Measurements from ENCODE around the gene PRKCA. TPM values are rescaled to one million over a fixed set of nuclear protein-coding genes. Genes with fewer than 3 reads are reported as not detected.

PRKCA gene
- total RNA-seq, 1 experiment from 2014 or later: 22.6 TPM

DNA sequence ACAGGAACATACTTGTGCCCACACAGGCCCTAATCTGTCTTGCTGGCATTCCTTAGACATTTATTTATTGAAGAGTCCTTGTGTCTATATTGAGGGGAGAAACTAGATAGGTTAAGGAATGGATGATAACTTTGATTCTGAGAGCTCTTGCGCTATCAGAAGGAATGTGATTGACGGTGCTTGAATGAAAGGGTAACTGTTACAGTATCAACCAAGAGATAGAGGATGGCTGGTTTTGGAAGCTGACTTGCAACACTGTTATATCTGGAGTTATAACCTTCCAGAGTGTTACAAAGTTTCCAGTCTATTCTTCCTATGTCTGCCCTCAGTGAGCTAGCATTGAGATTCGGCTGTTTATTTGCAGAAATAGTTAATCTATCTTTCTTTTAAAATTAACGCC, 36.5 kb downstream of the PRKCA start:
- ChIA-PET POLR2A (ENCODE audit: unreplicated experiment) (no interaction called here), CTCF (no interaction called here)

DNA sequence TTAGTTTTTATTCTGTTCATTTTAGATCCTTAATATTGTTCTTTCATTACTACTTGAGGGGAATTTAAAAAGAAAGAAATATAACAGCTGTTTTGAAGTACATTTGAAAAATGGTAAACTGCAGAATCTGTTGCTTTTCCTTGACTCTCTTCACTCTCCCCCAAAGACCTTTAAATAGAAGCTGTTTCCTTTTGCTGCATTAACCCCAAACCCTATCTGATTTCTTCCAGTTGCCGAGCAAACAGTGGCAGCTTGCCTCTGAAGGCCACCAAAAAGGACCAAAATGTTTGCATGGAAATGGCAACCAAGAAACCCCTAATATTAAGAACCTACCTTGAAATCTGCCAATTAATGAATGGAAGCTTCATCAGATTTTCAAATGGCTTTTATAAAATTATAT, 37.1 kb downstream of the PRKCA start:
- BruUV-seq (replicated peaks): no TSS peak
- POLR2A ChIA-PET (ENCODE audit: unreplicated experiment): no interaction called here
- DNase-seq (no peak), ATAC-seq (no peak)
- H3K27ac ChIP-seq (ENCODE audit: low read length): no peak overlapping the region
- H3K4me1 ChIP-seq (ENCODE audit: insufficient read depth, low read length): peaks cover 15% of the 10 kb centered on the region
- H2AFZ ChIP-seq (ENCODE audit: low read length): no peak overlapping the region
- CTCF ChIA-PET: no interaction called here
- TF ChIP-seq, protein P1, sequence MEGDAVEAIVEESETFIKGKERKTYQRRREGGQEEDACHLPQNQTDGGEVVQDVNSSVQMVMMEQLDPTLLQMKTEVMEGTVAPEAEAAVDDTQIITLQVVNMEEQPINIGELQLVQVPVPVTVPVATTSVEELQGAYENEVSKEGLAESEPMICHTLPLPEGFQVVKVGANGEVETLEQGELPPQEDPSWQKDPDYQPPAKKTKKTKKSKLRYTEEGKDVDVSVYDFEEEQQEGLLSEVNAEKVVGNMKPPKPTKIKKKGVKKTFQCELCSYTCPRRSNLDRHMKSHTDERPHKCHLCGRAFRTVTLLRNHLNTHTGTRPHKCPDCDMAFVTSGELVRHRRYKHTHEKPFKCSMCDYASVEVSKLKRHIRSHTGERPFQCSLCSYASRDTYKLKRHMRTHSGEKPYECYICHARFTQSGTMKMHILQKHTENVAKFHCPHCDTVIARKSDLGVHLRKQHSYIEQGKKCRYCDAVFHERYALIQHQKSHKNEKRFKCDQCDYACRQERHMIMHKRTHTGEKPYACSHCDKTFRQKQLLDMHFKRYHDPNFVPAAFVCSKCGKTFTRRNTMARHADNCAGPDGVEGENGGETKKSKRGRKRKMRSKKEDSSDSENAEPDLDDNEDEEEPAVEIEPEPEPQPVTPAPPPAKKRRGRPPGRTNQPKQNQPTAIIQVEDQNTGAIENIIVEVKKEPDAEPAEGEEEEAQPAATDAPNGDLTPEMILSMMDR (conservative IDR thresholded peaks at IDR 0.05; ENCODE audit: low read depth, low read length): no peak
- TF ChIP-seq EZH2 (IDR thresholded peaks at IDR 0.05; ENCODE audit: low read length, unreplicated experiment): no peak
- no peak for TF ChIP-seq EZH2phosphoT487 (IDR thresholded peaks at IDR 0.05; ENCODE audit: borderline replicate concordance, low read length)
- H3K4me3 ChIP-seq (ENCODE audit: low read length): no peak overlapping the region
- H3K36me3 ChIP-seq (ENCODE audit: low read depth, low read length): no peaks in the 10 kb centered on the region
- no peaks in the 10 kb centered on the region for H4K20me1 ChIP-seq (ENCODE audit: low read length)
- H3F3A ChIP-seq (ENCODE audit: low read length, unreplicated experiment): no peaks in the 10 kb centered on the region
- H3K9me3 ChIP-seq (ENCODE audit: low read length): no peaks in the 10 kb centered on the region
- H3K4me2 ChIP-seq (ENCODE audit: low read length): no peak overlapping the region
- H3K79me2 ChIP-seq (ENCODE audit: low read length): peaks cover 70% of the 10 kb centered on the region
- H3K27me3 ChIP-seq (ENCODE audit: low read length): no peaks in the 10 kb centered on the region
- H3K9me2 ChIP-seq (replicated peaks; ENCODE audit: low read length): no peaks in the 10 kb centered on the region
- intact Hi-C loops (cut with micrococcal nuclease): no loop called here
- no peak overlapping the region for H3K9ac ChIP-seq (ENCODE audit: low read length)

More for the DNA sequence above, 36.5 kb downstream of the PRKCA start:
- TF ChIP-seq EZH2 (IDR thresholded peaks at IDR 0.05; ENCODE audit: low read length, unreplicated experiment): no peak
- TF ChIP-seq, protein P1 (conservative IDR thresholded peaks at IDR 0.05; ENCODE audit: low read depth, low read length): no peak
- TF ChIP-seq EZH2phosphoT487 (IDR thresholded peaks at IDR 0.05; ENCODE audit: borderline replicate concordance, low read length): no peak
- Histone ChIP-seq H3K79me2 (ENCODE audit: low read length) (peaks cover 67% of the 10 kb centered on the region), H3K27me3 (ENCODE audit: low read length) (no peaks in the 10 kb centered on the region), H3K9me3 (ENCODE audit: low read length) (no peaks in the 10 kb centered on the region), H4K20me1 (ENCODE audit: low read length) (no peaks in the 10 kb centered on the region), H3F3A (ENCODE audit: low read length, unreplicated experiment) (no peaks in the 10 kb centered on the region), H2AFZ (ENCODE audit: low read length) (no peak overlapping the region), H3K4me3 (ENCODE audit: low read length) (no peak overlapping the region), H3K9ac (ENCODE audit: low read length) (no peak overlapping the region), H3K9me2 (replicated peaks; ENCODE audit: low read length) (no peaks in the 10 kb centered on the region), H3K36me3 (ENCODE audit: low read depth, low read length) (no peaks in the 10 kb centered on the region), H3K4me2 (ENCODE audit: low read length) (no peak overlapping the region), H3K27ac (ENCODE audit: low read length) (no peak overlapping the region), H3K4me1 (ENCODE audit: insufficient read depth, low read length) (peaks cover 10% of the 10 kb centered on the region)
- ATAC-seq (no peak), DNase-seq (no peak)
- intact Hi-C loops (cut with micrococcal nuclease): no loop called here
- BruUV-seq (replicated peaks): no TSS peak

- H3K4me2 ChIP-seq (ENCODE audit: low read length): no peak overlapping the region
- ATAC-seq (no peak), DNase-seq (no peak)
- no peaks in the 10 kb centered on the region for H3F3A ChIP-seq (ENCODE audit: low read length, unreplicated experiment)
- CTCF ChIA-PET: no interaction called here
- H3K4me3 ChIP-seq (ENCODE audit: low read length): no peak overlapping the region
- peaks cover 70% of the 10 kb centered on the region for H3K79me2 ChIP-seq (ENCODE audit: low read length)
- BruUV-seq (replicated peaks): no TSS peak
- intact Hi-C loops (cut with micrococcal nuclease): no loop called here
- H3K27me3 ChIP-seq (ENCODE audit: low read length): no peaks in the 10 kb centered on the region
- no peak overlapping the region for H3K9ac ChIP-seq (ENCODE audit: low read length)
- H3K9me2 ChIP-seq (replicated peaks; ENCODE audit: low read length): no peaks in the 10 kb centered on the region
- H3K9me3 ChIP-seq (ENCODE audit: low read length): no peaks in the 10 kb centered on the region
- TF ChIP-seq EZH2phosphoT487 (IDR thresholded peaks at IDR 0.05; ENCODE audit: borderline replicate concordance, low read length) (no peak), EZH2 (IDR thresholded peaks at IDR 0.05; ENCODE audit: low read length, unreplicated experiment) (no peak)
- TF ChIP-seq, protein P1 (conservative IDR thresholded peaks at IDR 0.05; ENCODE audit: low read depth, low read length): no peak
- no peak overlapping the region for H2AFZ ChIP-seq (ENCODE audit: low read length)
- no peaks in the 10 kb centered on the region for H3K36me3 ChIP-seq (ENCODE audit: low read depth, low read length)
- H3K27ac ChIP-seq (ENCODE audit: low read length): no peak overlapping the region
- peaks cover 15% of the 10 kb centered on the region for H3K4me1 ChIP-seq (ENCODE audit: insufficient read depth, low read length)
- POLR2A ChIA-PET (ENCODE audit: unreplicated experiment): no interaction called here
- no peaks in the 10 kb centered on the region for H4K20me1 ChIP-seq (ENCODE audit: low read length)
Measured at GRCh38 chr17:66340720-66341119, 38.3 kb downstream of the PRKCA start.
